Activated B cell treated with CpG ODN at 0.5 μM for 24 hours (primary cell): ENCODE data around the gene EIF5A. TPM values are rescaled to one million over a fixed set of nuclear protein-coding genes. Genes with fewer than 3 reads are reported as not detected.

ENCODE experiments used
- ATAC-seq: fragments of 200-7000 bp; cut with Tn5 transposase; one replicate; pipeline ENCODE4 v1.10.0; 2021; ENCODE audit warnings: low read depth, mild to moderate bottlenecking, moderate library complexity
- CTCF ChIA-PET: fragments of 350-600 bp; sonication (Branson Sonifier 250); formaldehyde crosslinking; loops from one replicate; lab custom pipeline; 2021; ENCODE audit warnings: antibody characterized with exemption; lab: Charles Lee
- POLR2A ChIA-PET: fragments of 350-600 bp; sonication (Branson Sonifier 250); formaldehyde crosslinking; loops from one replicate; lab custom pipeline; 2021; ENCODE audit warnings: antibody characterized with exemption; lab: Charles Lee
- DNase-seq: peaks from one replicate; pipeline ENCODE4 v3.0.0; 2022
- H3K27ac Mint-ChIP-seq: one replicate; pipeline ENCODE4 v1.8.0; 2020; ENCODE audit warnings: mixed read lengths
- H3K27me3 Mint-ChIP-seq: one replicate; pipeline ENCODE4 v1.8.0; 2021; ENCODE audit warnings: mixed read lengths
- H3K36me3 Mint-ChIP-seq: one replicate; pipeline ENCODE4 v1.8.0; 2021; ENCODE audit warnings: low read depth, mixed read lengths
- H3K4me1 Mint-ChIP-seq: one replicate; pipeline ENCODE4 v1.8.0; 2021; ENCODE audit warnings: mixed read lengths
- H3K4me3 Mint-ChIP-seq: one replicate; pipeline ENCODE4 v1.8.0; 2020; ENCODE audit warnings: mild to moderate bottlenecking, mixed read lengths
- H3K9me3 Mint-ChIP-seq: one replicate; pipeline ENCODE4 v1.8.0; 2020; ENCODE audit warnings: mixed read lengths
- intact Hi-C: fragments of 100-400 bp; cut with micrococcal nuclease; formaldehyde crosslinking; loops from one replicate; pipeline ENCODE4 v1.15.1; 2024
- total RNA-seq: library from RNA; stranded (reverse); gene quantifications from 2 replicates; pipeline ENCODE4 v1.2.3, GENCODE V29; 2022
- TF ChIP-seq, protein P1 (sequence below): fragments of 200-600 bp; IDR thresholded peaks from one replicate; pipeline ENCODE4 v1.8.0; 2022; ENCODE audit warnings: antibody characterized with exemption, mild to moderate bottlenecking

Gene EIF5A
- total RNA-seq, 1 donor from 2014 or later: 656 TPM

DNA sequence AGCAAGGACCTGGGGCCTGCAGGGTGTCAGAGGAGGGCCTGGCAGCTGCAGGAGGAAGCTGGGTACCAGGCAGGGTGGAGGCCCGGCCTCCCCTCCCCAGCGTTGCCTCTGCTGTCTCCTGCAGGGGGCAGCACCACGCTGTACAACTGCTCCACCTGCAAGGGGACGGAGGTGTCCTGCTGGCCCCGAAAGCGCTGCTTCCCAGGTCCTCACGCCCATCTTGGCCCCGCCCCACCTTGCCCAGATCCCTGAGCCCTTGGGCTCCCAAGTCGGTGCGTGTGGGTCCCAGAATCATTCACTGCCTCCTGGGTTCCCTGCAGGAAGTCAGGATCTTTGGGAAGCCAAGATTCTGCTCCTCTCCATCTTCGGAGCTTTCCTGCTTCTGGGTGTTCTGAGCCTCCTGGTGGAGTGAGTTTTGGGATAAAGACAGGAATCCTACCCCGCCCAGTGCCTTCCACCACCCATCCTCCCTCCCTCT, 48.7 kb downstream of the EIF5A start:
- H3K4me3 Mint-ChIP-seq: no peak overlapping the region
- H3K27me3 Mint-ChIP-seq: no peaks in the 10 kb centered on the region
- H3K27ac Mint-ChIP-seq: no peak overlapping the region
- ATAC-seq: peak; percentile 56
- TF ChIP-seq, protein P1, sequence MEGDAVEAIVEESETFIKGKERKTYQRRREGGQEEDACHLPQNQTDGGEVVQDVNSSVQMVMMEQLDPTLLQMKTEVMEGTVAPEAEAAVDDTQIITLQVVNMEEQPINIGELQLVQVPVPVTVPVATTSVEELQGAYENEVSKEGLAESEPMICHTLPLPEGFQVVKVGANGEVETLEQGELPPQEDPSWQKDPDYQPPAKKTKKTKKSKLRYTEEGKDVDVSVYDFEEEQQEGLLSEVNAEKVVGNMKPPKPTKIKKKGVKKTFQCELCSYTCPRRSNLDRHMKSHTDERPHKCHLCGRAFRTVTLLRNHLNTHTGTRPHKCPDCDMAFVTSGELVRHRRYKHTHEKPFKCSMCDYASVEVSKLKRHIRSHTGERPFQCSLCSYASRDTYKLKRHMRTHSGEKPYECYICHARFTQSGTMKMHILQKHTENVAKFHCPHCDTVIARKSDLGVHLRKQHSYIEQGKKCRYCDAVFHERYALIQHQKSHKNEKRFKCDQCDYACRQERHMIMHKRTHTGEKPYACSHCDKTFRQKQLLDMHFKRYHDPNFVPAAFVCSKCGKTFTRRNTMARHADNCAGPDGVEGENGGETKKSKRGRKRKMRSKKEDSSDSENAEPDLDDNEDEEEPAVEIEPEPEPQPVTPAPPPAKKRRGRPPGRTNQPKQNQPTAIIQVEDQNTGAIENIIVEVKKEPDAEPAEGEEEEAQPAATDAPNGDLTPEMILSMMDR: no peak
- intact Hi-C loops: loop anchor here (1.0 to 2.0 kb wide), 5 partner anchors 38 to 205 kb away; partner anchors contain the start of genes PLSCR3, POLR2A and SENP3
- peaks cover 26% of the 10 kb centered on the region for H3K4me1 Mint-ChIP-seq
- H3K36me3 Mint-ChIP-seq: peaks cover 2% of the 10 kb centered on the region
- DNase-seq: peak; percentile 78
- CTCF ChIA-PET: interaction anchor here (0.7 to 4.2 kb wide), 25 partner anchors 11 to 331 kb away, joined by 3 to 31 read pairs (median 4); partner anchors contain the start of genes ACAP1, FGF11, MPDU1 and SENP3
- POLR2A ChIA-PET: interaction anchor here (0.6 to 2.0 kb wide), 18 partner anchors 19 to 332 kb away, joined by 3 to 12 read pairs (median 4); partner anchors contain the start of genes ACAP1, CD68, FGF11 and MPDU1
- no peaks in the 10 kb centered on the region for H3K9me3 Mint-ChIP-seq

GRCh38 chr17:7356756-7357155, 49.3 kb downstream of the EIF5A start:
- no peaks in the 10 kb centered on the region for H3K9me3 Mint-ChIP-seq
- peaks cover 2% of the 10 kb centered on the region for H3K36me3 Mint-ChIP-seq
- ATAC-seq: no peak
- no peak overlapping the region for H3K4me3 Mint-ChIP-seq
- H3K27ac Mint-ChIP-seq: no peak overlapping the region
- POLR2A ChIA-PET: interaction anchor here (1.2 to 1.7 kb wide), 8 partner anchors 37 to 331 kb away, joined by 3 to 12 read pairs (median 4); partner anchors contain the start of genes CD68, PLSCR3, POLR2A and TMEM102
- peaks cover 23% of the 10 kb centered on the region for H3K4me1 Mint-ChIP-seq
- CTCF ChIA-PET: interaction anchor here (0.8 to 4.2 kb wide), 11 partner anchors 19 to 331 kb away, joined by 4 to 31 read pairs (median 11); partner anchors contain the start of genes ACAP1, SENP3, SOX15 and TP53
- H3K27me3 Mint-ChIP-seq: no peaks in the 10 kb centered on the region
- TF ChIP-seq, protein P1: no peak
- intact Hi-C loops: loop anchor here (1.0 to 2.0 kb wide), 5 partner anchors 38 to 205 kb away; partner anchors contain the start of genes PLSCR3, POLR2A and SENP3
- no peak for DNase-seq

DNA sequence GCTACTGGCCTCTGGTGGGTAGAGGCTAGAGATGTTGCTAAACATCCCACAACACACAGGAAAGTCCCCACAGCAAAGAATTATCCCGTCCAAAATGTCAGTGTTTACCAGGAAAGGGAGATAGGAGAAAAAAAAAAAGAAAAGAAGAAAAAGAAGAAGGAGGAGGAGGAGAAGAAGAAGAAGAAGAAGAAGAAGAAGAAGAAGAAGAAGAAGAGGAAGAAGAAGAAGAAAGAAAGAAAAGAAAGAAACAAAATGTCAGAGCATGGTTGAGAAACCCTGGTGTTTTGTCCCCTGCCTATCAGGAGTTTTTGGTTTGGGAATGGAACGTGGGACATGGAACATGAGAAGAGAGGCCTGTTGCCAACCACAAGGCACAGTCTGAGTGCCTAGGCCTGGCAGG, 50.0 kb downstream of the EIF5A start:
- H3K4me3 Mint-ChIP-seq: no peak overlapping the region
- H3K36me3 Mint-ChIP-seq: no peaks in the 10 kb centered on the region
- H3K27me3 Mint-ChIP-seq: no peaks in the 10 kb centered on the region
- TF ChIP-seq, protein P1: no peak
- peaks cover 21% of the 10 kb centered on the region for H3K4me1 Mint-ChIP-seq
- no peak for ATAC-seq
- CTCF ChIA-PET: interaction anchor here (1.9 to 4.2 kb wide), 4 partner anchors 79 to 232 kb away, joined by 7 to 31 read pairs (median 26); partner anchors contain the start of genes SENP3 and SOX15
- H3K9me3 Mint-ChIP-seq: no peaks in the 10 kb centered on the region
- H3K27ac Mint-ChIP-seq: no peak overlapping the region
- intact Hi-C loops: loop anchor here (2.0 kb wide), 1 partner anchor 157 kb away; no protein-coding TSS in a partner anchor
- POLR2A ChIA-PET: no interaction called here
- no peak for DNase-seq

- Mint-ChIP-seq H3K27ac (no peak overlapping the region), H3K27me3 (no peaks in the 10 kb centered on the region), H3K36me3 (no peaks in the 10 kb centered on the region), H3K9me3 (no peaks in the 10 kb centered on the region), H3K4me1 (no peaks in the 10 kb centered on the region), H3K4me3 (no peak overlapping the region)
- TF ChIP-seq, protein P1: no peak
- CTCF ChIA-PET: no interaction called here
- intact Hi-C loops: no loop called here
- POLR2A ChIA-PET: no interaction called here
- no peak for ATAC-seq
- DNase-seq: no peak
Observed at GRCh38 chr17:7361906-7362305, 54.5 kb downstream of the EIF5A start.

Other genes with a start within 250 kb of the EIF5A start
- not detected in 2 replicates for gene CLEC10A, start 227.4 kb upstream of the EIF5A start, total RNA-seq
- gene ASGR2, start 192.8 kb upstream of the EIF5A start, total RNA-seq: not detected in 2 replicates
- not detected in 2 replicates for gene ASGR1, start 128.3 kb upstream of the EIF5A start, total RNA-seq
- 3.9 and 5.0 TPM in 2 replicates for gene DLG4, start 87.8 kb upstream of the EIF5A start, total RNA-seq
- gene ACADVL, start 87.7 kb upstream of the EIF5A start, total RNA-seq: 438 and 469 TPM in 2 replicates
- gene DVL2, start 73.1 kb upstream of the EIF5A start, total RNA-seq: 56.1 and 64.6 TPM in 2 replicates
- 45.5 and 46.6 TPM in 2 replicates for gene PHF23, start 68.2 kb upstream of the EIF5A start, total RNA-seq
- 291 and 325 TPM in 2 replicates for gene GABARAP, start 65.2 kb upstream of the EIF5A start, total RNA-seq
- 165 and 168 TPM in 2 replicates for gene CTDNEP1, start 55.9 kb upstream of the EIF5A start, total RNA-seq
- gene ELP5, start 55.4 kb upstream of the EIF5A start, total RNA-seq: 49.2 and 53.6 TPM in 2 replicates
- 1.1 and 1.8 TPM in 2 replicates for gene CLDN7, start 45.1 kb upstream of the EIF5A start, total RNA-seq
- gene SLC2A4, start 25.9 kb upstream of the EIF5A start, total RNA-seq: not detected in 2 replicates
- gene YBX2, start 13.0 kb upstream of the EIF5A start, total RNA-seq: 0.16 TPM in 1 of 2 replicates, not detected in the other
- gene GPS2, start 7.7 kb downstream of the EIF5A start, total RNA-seq: 105 and 115 TPM in 2 replicates
- 52.8 and 60.1 TPM in 2 replicates for gene NEURL4, start 21.7 kb downstream of the EIF5A start, total RNA-seq
- 298 and 328 TPM in 2 replicates for gene ACAP1, start 28.9 kb downstream of the EIF5A start, total RNA-seq
- 7.2 and 7.8 TPM in 2 replicates for gene KCTD11, start 44.5 kb downstream of the EIF5A start, total RNA-seq
- gene TMEM95, start 47.5 kb downstream of the EIF5A start, total RNA-seq: not detected in 2 replicates
- gene TNK1, start 73.5 kb downstream of the EIF5A start, total RNA-seq: 3.5 and 5.8 TPM in 2 replicates
- gene PLSCR3, start 86.9 kb downstream of the EIF5A start, total RNA-seq: 31.7 and 35.2 TPM in 2 replicates
- 98.2 and 117 TPM in 2 replicates for gene TMEM256, start 96.5 kb downstream of the EIF5A start, total RNA-seq
- gene NLGN2, start 100.2 kb downstream of the EIF5A start, total RNA-seq: 0.66 and 1.1 TPM in 2 replicates
- gene SPEM1, start 112.7 kb downstream of the EIF5A start, total RNA-seq: not detected in 2 replicates
- gene SPEM2, start 118.0 kb downstream of the EIF5A start, total RNA-seq: not detected in 2 replicates
- not detected in 2 replicates for gene SPEM3, start 121.2 kb downstream of the EIF5A start, total RNA-seq
- 13.4 and 14.8 TPM in 2 replicates for gene TMEM102, start 127.8 kb downstream of the EIF5A start, total RNA-seq
- gene FGF11, start 131.9 kb downstream of the EIF5A start, total RNA-seq: 1.3 and 2.8 TPM in 2 replicates
- gene CHRNB1, start 137.4 kb downstream of the EIF5A start, total RNA-seq: 5.9 and 6.0 TPM in 2 replicates
- 28.8 and 30.5 TPM in 2 replicates for gene ZBTB4, start 172.0 kb downstream of the EIF5A start, total RNA-seq
- gene SLC35G6, start 173.8 kb downstream of the EIF5A start, total RNA-seq: not detected in 2 replicates
- 148 and 162 TPM in 2 replicates for gene POLR2A, start 176.7 kb downstream of the EIF5A start, total RNA-seq
- gene TNFSF12, start 241.4 kb downstream of the EIF5A start, total RNA-seq: 25.2 and 30.7 TPM in 2 replicates